ENCODE results near the gene TMEM170B. TPM values are rescaled to one million over a fixed set of nuclear protein-coding genes. Genes with fewer than 3 reads are reported as not detected.

The TMEM170B gene, protein sequence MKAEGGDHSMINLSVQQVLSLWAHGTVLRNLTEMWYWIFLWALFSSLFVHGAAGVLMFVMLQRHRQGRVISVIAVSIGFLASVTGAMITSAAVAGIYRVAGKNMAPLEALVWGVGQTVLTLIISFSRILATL
- total RNA-seq = 0.15 and 0.50 TPM in 2 replicates

DNA sequence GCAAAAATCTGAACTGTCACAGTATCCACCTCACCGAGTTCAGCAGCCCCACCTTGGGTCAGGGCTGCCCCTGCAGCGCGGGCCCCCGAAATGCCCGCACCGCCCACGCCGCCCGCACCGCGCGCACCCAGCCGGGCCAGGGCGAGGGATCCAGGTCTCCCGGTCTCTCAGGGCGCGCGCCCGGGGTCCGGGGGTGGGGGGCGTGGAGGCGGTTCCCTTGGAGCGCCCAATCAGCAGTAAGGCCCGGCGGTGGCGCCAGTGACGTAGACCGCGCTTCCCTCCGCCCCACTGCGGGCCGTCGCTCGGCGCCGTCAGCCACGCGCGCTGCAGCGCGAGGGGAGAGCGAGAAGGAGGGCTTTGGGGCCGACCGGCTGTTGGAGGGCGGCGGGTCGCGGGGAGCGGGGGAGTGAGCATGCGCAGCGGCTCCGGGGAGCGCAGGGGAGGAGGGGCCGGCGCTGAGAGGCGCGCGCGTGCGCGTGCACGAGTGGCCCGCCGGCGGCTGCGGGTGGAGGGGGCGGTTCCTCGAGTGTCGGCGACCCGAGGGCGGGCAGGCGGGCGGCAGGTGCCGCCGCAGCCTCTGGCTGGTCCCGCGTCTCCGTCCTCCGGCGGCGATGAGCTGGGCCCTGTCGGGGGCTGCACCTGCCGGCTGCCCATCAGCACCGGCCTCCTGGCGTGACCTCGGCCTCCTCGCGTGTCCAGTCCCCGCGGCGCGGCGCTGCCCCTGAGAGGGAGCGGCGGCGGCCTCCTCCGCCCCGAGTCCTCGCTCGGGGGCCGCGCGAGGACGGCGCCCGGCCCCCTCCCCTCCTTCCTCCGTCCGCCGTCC lies at the start of gene TMEM170B:
Gene TMEM170B, plus strand, starts transcription at position 521 of the 823 bp plus-strand sequence. CDS start 529 bp downstream, outside the sequence.

Other genes starting within 250 kb of the TMEM170B start
- gene ADTRP, start 241.1 kb downstream of the TMEM170B start, total RNA-seq = 0.17 TPM in 1 of 2 replicates, not detected in the other